ENCODE data around the gene NUP43. TPM values are rescaled to one million over a fixed set of nuclear protein-coding genes. Genes with fewer than 3 reads are reported as not detected.
"Not testable (repeated sequence)": the region's sequence is repeated elsewhere in the genome, so short reads cannot be mapped to it uniquely, and the experiment has no call there.

Gene NUP43
- total RNA-seq, 1 donor from 2014 or later, result 23.2 TPM

DNA sequence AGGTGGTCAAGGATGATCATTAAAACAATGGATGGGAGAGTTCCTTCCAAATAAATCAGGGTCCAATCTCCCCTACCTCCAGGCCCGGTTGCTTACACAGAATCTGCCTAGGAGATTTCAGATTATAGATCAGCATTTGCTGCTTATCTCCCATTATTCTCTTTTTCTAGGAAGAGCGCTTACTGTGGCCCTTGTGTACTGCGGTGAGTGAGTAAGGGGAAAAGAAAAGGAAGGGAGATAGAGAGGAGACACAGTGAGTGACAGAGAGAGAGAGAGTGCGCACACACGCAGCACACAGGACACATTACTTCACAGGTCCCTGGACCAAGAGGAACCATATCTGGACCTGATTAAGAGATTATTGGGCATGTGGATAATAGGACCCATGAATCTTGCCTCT, 34.6 kb downstream of the NUP43 start:
- no peak for DNase-seq (ENCODE audit: low spot score)
- intact Hi-C loops (cut with DNase I), result no loop called here

DNA sequence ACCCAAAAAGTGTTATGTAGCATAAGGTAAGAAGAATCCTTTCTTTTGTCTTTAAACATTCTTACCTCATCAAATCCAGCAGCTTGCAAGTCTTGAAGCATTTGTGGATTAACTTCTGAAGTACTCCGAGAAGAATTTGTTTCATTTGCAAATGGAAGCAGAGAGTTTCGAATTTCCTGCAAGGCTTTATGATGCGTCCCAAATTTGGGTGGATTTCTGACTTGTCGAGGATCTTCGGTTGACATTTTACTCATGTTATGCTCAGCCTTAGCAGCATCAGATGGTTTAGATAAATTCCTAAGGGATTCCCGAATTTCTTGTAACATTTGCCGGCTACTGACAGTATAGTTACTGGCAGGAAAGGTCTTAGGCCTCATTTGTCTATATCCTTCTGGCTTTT, 44.6 kb downstream of the NUP43 start:
- DNase-seq (ENCODE audit: low spot score), result no peak
- intact Hi-C loops (cut with DNase I), result no loop called here

DNA sequence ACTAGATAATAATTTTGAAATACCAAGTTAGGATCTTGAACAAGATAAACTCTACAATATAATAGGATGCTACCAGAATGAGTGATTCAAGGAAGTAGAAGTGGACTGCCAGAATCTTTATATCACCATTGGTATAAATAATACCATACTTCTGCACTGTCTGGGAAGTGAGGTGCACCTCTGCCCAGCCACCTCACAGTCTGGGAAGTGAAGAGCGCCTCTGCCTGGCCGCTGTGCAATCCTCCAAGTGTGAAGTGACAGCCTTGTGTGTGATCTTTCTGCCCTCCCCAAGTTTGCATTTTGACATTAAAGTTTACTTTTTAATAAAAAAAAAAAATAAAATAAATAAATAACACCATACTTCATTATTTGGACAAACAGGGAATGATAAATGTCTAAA, 47.2 kb downstream of the NUP43 start:
- no peak for DNase-seq (ENCODE audit: low spot score)
- intact Hi-C loops (cut with DNase I), result no loop called here

DNA sequence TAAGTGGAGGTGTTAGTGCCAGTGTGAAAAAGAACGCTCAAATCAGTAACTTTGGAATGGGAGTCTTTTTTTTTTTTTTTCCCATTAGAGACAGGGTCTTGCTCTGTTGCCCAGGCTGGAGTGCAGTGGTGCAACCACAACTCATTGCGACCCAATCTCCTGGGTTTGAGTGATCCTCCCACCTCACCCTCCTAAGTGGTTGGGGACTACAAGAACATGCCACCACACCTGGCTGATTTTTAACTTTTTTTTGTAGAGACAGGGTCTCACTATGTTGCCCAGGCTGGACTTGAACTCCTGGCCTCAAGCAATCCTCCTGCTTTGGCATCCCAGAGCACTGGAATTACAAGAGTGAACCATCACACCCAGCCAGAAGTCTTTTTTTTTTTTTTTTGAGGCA, 48.2 kb downstream of the NUP43 start:
- no peak for DNase-seq (ENCODE audit: low spot score)

DNA sequence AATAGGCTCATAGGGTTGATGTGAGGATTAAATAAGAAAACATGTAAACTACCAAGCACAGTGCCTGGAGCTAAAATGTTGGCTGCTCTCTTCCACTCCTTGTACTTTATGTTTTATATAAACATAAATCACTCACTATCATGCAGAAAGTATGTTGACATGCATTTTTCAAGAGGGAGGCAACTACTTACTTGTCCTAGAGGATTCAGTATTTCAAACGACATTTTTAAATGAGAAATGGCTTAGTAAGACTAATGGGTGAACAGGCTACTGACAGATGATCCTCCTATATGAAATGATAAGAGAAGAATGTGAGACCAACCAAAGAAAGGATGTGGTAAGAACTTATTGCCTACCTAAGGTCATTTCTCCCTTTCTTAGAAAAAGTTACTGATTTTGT, 49.4 kb downstream of the NUP43 start:
- intact Hi-C loops (cut with DNase I), result no loop called here
- no peak for DNase-seq (ENCODE audit: low spot score)

More for the DNA sequence above, 48.2 kb downstream of the NUP43 start:
- intact Hi-C loops (cut with DNase I), result no loop called here

DNA sequence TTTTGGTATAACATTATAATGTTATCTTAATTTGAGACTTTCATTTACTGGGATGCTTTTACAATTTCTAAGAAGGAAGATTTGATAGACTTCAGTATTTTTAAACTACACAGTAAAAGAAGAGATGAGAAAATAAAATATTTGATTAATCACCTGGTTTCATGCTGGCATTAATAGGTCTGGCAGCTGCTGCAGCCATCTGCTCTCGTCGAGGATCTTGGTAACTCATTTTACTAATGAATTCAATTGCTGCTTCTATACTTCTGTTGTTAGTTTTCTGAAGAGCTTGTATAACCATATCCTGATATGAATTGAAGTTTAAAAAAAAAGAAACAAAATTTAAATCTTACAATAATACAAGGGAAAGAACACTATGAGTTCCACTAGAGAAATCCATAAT, 51.4 kb downstream of the NUP43 start:
- intact Hi-C loops (cut with DNase I), result no loop called here
- no peak for DNase-seq (ENCODE audit: low spot score)

DNA sequence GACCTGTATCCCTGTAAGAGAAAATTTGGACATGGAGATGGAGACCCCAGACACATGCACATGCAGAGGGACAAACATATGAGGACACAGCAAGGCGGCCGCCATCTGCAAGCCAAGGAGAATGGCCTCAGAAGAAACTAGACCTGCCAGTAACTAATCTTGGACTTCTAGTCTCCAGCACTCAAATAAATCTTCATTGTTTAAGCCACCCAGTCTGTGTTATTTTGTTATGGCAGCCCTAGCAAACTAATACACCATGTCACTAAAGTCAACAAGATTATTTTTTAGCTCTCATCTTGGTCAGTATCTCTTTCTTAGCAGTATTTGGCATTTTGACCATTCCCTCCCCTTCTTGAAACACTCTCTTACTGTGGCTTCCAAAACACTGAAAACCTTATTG, 55.1 kb downstream of the NUP43 start:
- intact Hi-C loops (cut with DNase I), result no loop called here
- DNase-seq (ENCODE audit: low spot score), result no peak

DNA sequence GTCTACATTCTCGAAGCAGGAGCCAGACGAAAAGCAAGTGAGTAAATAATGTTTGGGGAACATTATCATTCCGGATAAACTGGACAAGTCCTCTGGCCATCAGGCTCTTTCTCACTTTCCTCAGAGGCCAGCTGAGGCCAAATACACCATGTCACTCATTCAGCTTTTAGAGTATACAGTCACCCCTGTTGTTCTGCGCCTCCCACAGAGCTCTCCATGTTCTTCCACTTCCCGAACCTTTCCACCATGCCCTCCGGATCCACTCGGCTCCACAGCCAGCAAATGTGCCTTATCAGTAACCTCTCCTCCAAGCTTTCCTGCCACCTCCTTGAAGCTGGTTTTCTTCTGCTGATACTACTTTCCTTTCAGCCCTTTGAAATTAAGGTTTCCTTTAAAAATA, 60.1 kb downstream of the NUP43 start:
- DNase-seq (ENCODE audit: low spot score), result no peak
- intact Hi-C loops (cut with DNase I), result no loop called here

DNA sequence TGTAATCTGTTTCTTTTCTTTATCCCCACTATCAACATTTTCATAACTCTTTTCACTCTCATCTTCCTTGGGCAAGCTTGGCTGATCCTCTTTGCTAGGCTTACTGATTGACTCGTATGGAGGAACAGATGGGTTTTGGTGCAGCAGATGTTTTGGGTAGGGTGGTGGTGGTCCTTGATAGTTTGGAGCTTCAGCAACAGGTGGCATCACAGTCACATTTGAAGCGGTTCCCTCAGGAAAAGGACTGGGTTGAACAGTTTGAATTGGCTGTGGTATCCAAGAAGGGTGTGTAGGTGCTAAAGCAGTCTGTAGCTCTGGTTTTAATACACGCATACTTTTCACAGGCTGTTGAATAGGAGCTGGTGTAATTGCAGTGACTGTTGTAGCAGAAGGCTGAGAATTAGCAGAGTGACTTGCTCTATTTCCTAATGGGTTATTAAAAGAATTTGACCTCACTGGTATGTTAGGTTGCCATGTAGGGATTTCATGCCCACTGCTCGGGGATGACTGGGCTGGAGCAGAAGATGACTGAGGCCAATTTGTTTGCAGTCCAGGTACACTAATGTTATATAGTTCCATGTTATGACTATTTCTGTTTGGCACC, 63.0 kb downstream of the NUP43 start:
- no peak for DNase-seq (ENCODE audit: low spot score)
- intact Hi-C loops (cut with DNase I), result no loop called here

DNA sequence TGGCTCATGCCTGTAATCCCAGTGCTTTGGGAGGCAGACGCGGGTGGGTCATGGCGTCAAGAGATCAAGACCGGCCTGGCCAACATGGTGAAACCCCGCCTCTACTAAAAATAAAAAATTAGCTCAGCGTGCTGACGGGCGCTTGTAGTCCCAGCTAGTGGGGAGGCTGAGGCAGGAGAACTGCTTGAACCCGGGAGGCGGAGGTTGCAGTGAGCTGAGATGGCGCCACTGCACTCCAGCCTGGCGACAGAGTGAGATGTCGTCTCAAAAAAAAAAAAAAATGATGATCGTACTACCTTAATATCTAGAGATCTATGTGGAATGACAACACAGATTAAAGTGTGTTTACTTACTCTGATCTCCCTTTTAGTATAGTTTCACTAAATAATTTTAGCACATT, 64.5 kb downstream of the NUP43 start:
- DNase-seq (ENCODE audit: low spot score); intact Hi-C loops (cut with DNase I): not testable (repeated sequence)

DNA sequence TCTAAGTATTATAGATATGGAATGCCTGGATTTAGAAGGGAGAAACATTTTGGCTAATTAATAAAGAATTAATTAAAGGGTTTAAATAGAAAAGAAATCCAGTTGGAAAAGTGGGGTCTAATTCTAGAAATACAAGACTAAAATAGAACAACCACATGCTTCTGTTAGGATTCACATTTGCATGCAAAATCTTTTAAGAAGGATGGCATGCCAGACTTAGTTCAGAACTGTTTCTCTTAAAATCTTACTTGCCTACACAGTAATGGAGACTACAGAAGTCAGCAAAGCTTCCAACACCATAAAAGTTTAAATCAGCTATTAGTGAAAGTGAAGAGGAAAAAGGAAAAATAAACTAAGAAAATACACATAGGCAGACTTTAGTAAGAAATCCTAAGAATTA, 65.1 kb downstream of the NUP43 start:
- no peak for DNase-seq (ENCODE audit: low spot score)
- intact Hi-C loops (cut with DNase I), result no loop called here

DNA sequence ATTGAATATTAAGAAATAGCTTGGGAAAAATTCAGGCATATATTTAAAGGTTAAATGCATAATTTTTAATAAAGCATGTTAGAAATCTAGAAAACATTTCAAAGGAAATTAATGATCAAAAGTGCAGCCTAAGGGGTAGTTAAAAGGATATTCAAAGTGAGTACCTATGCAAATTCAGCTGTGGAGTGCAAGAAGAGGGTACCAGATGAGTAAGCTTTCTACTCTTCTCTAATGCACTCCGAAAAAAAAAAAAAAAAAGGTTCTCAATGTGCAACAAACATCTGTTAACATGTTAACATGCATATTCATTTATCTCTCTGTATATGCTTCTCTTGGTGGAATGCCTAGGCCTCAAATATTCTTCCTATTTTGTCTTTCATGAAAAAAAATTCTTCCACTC, 65.8 kb downstream of the NUP43 start:
- DNase-seq (ENCODE audit: low spot score), result no peak
- intact Hi-C loops (cut with DNase I), result no loop called here

Other genes with a start within 250 kb of the NUP43 start
- 18.6 TPM for gene PPIL4, start 200.5 kb downstream of the NUP43 start, total RNA-seq
- gene GINM1, start 180.2 kb downstream of the NUP43 start, total RNA-seq, result 53.8 TPM
- 13.1 TPM for gene KATNA1, start 97.8 kb downstream of the NUP43 start, total RNA-seq
- gene LATS1, start 28.4 kb downstream of the NUP43 start, total RNA-seq, result 14.6 TPM
- gene PCMT1, start 3.2 kb upstream of the NUP43 start, total RNA-seq, result 130 TPM
- 11.6 TPM for gene LRP11, start 117.8 kb upstream of the NUP43 start, total RNA-seq
- not detected for gene RAET1E, start 151.6 kb upstream of the NUP43 start, total RNA-seq
- 0.35 TPM for gene RAET1G, start 176.6 kb upstream of the NUP43 start, total RNA-seq
- gene ULBP2, start 195.5 kb upstream of the NUP43 start, total RNA-seq, result 1.1 TPM
- 0.16 TPM for gene ULBP1, start 217.4 kb upstream of the NUP43 start, total RNA-seq